ENCODE data around the gene TMEM59. TPM values are rescaled to one million over a fixed set of nuclear protein-coding genes. Genes with fewer than 3 reads are reported as not detected.
"Not testable (repeated sequence)": the region's sequence is repeated elsewhere in the genome, so short reads cannot be mapped to it uniquely, and the experiment has no call there.

TMEM59 gene
- total RNA-seq, 6 experiments from 2014 or later = 133 to 379 (median 280) TPM

DNA sequence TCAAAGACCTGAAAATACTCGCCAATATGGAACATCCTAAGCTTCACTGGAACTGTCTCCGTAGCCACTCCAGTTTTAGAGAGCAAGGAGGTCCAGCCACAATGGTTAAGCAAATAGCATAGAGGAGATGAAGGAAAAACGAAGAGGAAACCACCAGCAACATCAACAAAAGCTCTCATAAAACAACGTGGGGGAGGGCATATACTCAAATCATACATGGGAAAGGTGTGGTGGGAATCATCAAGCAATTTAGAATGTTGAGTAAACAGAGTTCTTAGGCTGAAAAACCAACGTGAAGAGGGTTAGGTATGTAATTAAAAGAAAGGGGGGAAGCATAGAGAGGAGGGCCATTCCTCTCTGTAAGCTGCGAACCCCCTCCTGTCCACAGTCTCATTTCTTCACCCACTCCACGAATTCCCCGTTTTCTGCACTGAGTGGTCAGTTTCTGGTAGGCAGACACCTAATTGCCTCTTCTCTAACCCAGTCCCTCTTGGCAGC, 1.0 kb downstream of the TMEM59 start:
- 3% methylated on average over 8 of the region's 8 CpGs for WGBS (ENCODE audit: insufficient coverage, low coverage, low lambda C conversion rate, missing lambda C conversion rate)

DNA sequence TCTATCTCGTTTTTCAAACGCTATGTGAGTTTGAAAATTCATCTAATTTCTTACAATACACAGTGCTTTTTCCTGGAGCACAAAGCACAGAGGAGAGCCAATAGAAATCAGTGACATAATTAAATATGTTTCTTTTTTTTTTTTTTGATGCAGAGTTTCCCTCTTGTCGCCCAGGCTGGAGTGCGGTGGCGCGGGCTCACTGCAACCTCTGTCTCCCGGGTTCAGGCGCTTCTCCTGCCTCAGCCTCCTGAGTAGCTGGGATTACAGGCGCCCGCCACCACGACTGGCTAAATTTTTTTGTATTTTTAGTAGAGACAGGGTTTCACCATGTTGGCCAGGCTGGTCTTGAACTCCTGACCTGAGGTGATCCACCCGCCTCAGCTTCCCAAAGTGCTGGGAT, 2.6 kb downstream of the TMEM59 start:
- H3K9me3 ChIP-seq; ATAC-seq; DNase-seq; H3K36me3 ChIP-seq; intact Hi-C loops (cut with DNase I); H3K4me3 ChIP-seq; H3K27ac ChIP-seq; H3K27me3 ChIP-seq: not testable (repeated sequence)
- 98% methylated on average over 8 of the region's 12 CpGs for WGBS (ENCODE audit: insufficient coverage, low coverage, low lambda C conversion rate, missing lambda C conversion rate)
- H3K4me1 ChIP-seq = peaks cover 0 to 30% (median 7%) of the 10 kb centered on the region in 4 donors

More for the DNA sequence above, 1.0 kb downstream of the TMEM59 start:
- intact Hi-C loops (cut with DNase I) = no loop called here
- peak overlapping the region; percentile 93 to 95 (median 94) for H3K27ac ChIP-seq
- no peak for ATAC-seq
- DNase-seq = no peak
- H3K27me3 ChIP-seq = no peaks in the 10 kb centered on the region
- peak overlapping the region; percentile 77 to 95 (median 77) for H3K4me3 ChIP-seq
- H3K36me3 ChIP-seq = no peaks in the 10 kb centered on the region
- peaks cover 0 to 24% (median 7%) of the 10 kb centered on the region in 4 donors for H3K4me1 ChIP-seq
- no peaks in the 10 kb centered on the region for H3K9me3 ChIP-seq
- TF ChIP-seq POLR2A (IDR thresholded peaks at IDR 0.05) = no peak
- TF ChIP-seq, protein P1, sequence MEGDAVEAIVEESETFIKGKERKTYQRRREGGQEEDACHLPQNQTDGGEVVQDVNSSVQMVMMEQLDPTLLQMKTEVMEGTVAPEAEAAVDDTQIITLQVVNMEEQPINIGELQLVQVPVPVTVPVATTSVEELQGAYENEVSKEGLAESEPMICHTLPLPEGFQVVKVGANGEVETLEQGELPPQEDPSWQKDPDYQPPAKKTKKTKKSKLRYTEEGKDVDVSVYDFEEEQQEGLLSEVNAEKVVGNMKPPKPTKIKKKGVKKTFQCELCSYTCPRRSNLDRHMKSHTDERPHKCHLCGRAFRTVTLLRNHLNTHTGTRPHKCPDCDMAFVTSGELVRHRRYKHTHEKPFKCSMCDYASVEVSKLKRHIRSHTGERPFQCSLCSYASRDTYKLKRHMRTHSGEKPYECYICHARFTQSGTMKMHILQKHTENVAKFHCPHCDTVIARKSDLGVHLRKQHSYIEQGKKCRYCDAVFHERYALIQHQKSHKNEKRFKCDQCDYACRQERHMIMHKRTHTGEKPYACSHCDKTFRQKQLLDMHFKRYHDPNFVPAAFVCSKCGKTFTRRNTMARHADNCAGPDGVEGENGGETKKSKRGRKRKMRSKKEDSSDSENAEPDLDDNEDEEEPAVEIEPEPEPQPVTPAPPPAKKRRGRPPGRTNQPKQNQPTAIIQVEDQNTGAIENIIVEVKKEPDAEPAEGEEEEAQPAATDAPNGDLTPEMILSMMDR (IDR thresholded peaks at IDR 0.05) = no peak

DNA sequence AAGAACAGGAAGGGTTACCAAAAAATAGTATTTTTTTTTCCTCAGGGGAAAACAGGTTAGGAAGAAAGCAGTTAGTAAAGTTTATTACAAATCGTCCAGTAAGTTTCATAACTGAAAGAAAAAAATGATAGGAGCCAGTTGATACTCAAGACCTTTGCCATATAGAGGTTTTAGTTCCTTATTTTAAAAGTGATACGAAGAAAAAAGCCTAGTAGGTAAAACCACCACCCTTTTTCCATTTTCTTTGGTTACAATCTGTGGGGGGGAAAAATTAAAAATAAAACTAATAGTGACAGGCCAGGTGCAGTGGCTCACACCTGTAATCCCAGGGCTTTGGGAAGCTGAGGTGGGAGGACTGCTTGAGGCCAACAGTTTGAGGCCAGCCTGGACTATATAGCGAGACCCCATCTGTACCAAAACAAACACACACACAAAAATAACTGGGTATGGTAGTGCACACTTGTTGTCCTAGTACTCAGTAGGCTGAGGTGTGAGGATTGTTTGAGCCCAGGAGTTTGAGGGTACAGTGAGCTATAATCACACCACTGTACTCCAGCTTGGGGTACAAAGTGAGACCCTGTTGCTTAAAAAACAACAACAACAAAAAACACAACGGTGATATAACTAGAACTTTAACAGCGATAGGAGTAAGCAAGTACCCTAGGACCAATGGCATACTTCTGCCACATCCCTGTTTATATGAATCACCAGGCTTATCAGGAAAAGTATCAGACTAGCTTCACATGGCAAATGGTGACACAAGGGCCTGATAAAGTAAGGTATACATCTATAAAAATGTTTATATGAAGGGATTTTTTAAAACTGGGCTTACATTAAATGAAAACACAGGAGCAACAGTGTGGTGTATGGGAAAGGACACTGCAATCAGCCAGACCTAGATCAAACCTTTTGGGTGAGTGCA, 5.4 kb downstream of the TMEM59 start:
- no peak for TF ChIP-seq POLR2A (IDR thresholded peaks at IDR 0.05)
- TF ChIP-seq, protein P1 (IDR thresholded peaks at IDR 0.05) = no peak
- no peak for ATAC-seq
- 65% methylated on average over 5 of the region's 5 CpGs for WGBS (ENCODE audit: insufficient coverage, low coverage, low lambda C conversion rate, missing lambda C conversion rate)
- Histone ChIP-seq H3K9me3 (no peaks in the 10 kb centered on the region), H3K27me3 (no peaks in the 10 kb centered on the region), H3K4me1 (peaks cover 0 to 32% (median 11%) of the 10 kb centered on the region in 4 donors), H3K4me3 (no peak overlapping the region), H3K36me3 (peaks cover 0 to 12% (median 3%) of the 10 kb centered on the region in 4 donors), H3K27ac (no peak overlapping the region)
- DNase-seq = no peak
- intact Hi-C loops (cut with DNase I) = no loop called here

DNA sequence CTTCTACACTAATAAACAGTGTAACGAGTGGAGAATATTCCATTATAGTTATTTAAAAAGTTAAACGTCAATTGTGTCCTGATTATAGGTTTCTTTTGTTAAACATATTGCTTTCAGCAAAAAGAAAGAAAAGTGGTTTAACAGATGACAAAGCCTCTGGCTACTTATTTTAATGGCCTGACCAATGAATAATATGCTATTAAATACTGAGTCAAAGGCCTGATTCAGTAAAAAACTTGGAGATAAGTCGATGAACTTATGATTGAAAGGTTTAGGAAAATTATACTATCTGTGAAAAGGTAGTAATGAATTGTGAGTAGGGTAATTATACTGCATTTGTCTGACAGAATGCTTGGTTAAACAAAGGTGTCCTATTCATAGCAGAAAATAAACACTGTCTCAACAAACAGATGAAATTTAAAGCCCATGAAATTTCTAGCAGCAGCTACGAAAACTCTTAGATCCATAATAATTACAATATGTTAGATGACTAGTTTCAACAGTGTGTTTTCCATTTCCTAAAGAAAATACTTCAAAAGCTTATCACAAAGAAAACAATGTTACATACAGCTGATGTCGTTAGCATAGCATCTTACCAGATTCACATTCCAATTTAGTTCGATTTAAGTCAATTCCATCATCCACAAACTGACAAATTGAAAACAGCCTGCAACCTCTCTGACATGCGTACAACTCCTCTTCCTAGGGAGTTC, 6.2 kb downstream of the TMEM59 start:
- Histone ChIP-seq H3K36me3 (peaks cover 5 to 20% (median 10%) of the 10 kb centered on the region in 4 donors), H3K27me3 (no peaks in the 10 kb centered on the region), H3K4me3 (no peak overlapping the region), H3K4me1 (peaks cover 0 to 29% (median 9%) of the 10 kb centered on the region in 4 donors), H3K9me3 (no peaks in the 10 kb centered on the region), H3K27ac (no peak overlapping the region)
- TF ChIP-seq, protein P1 (IDR thresholded peaks at IDR 0.05) = no peak
- no peak for TF ChIP-seq POLR2A (IDR thresholded peaks at IDR 0.05)
- WGBS (ENCODE audit: insufficient coverage, low coverage, low lambda C conversion rate, missing lambda C conversion rate) = 78% methylated on average over 7 of the region's 7 CpGs
- no peak for ATAC-seq
- no peak for DNase-seq
- intact Hi-C loops (cut with DNase I) = no loop called here
